SK-N-SH treated with all-trans-retinoic acid at 6 μM for 48 hours (cell line): ENCODE data around the gene CDNF.

Source experiments
- ATAC-seq: fragments of 200-7000 bp; cut with Tn5 transposase; 3 replicates; pipeline ENCODE4 v1.9.1; 2020; ENCODE audit warnings: mild to moderate bottlenecking, moderate library complexity
- ARNTL ChIP-seq: fragments of 450-650 bp; formaldehyde crosslinking; IDR thresholded peaks from 2 replicates; pipeline ENCODE4 v1.5.0; 2020; ENCODE audit warnings: low read depth, mild to moderate bottlenecking, moderate library complexity, borderline replicate concordance
- BACH2 ChIP-seq: fragments of 250-450 bp; sonication (Bioruptor Pico); IDR thresholded peaks from 2 replicates; pipeline ENCODE4 v1.9.0; 2021; ENCODE audit warnings: mild to moderate bottlenecking, borderline replicate concordance
- CSDC2 ChIP-seq: fragments of 250-450 bp; sonication (Bioruptor Pico); IDR thresholded peaks from 2 replicates; pipeline ENCODE4 v1.5.0; 2020; ENCODE audit warnings: mild to moderate bottlenecking, moderate library complexity
- ESRRG ChIP-seq: fragments of 250-450 bp; sonication (Bioruptor Pico); IDR thresholded peaks from 2 replicates; pipeline ENCODE4 v1.6.1; 2021; ENCODE audit warnings: mild to moderate bottlenecking
- GLIS3 ChIP-seq: fragments of 250-450 bp; sonication (Bioruptor Pico); IDR thresholded peaks from 2 replicates; pipeline ENCODE4 v1.5.0; 2020; ENCODE audit warnings: mild to moderate bottlenecking, moderate library complexity
- ISL1 ChIP-seq: fragments of 250-450 bp; sonication (Bioruptor Pico); IDR thresholded peaks from 2 replicates; pipeline ENCODE4 v2.1.2; 2022; ENCODE audit warnings: mild to moderate bottlenecking, moderate library complexity
- PPARA ChIP-seq: fragments of 250-450 bp; sonication (Bioruptor Pico); IDR thresholded peaks from 2 replicates; pipeline ENCODE4 v1.5.0; 2020; ENCODE audit warnings: mild to moderate bottlenecking, borderline replicate concordance
- RARB ChIP-seq: fragments of 250-450 bp; sonication (Bioruptor Pico); IDR thresholded peaks from 2 replicates; pipeline ENCODE4 v1.8.0; 2021; ENCODE audit warnings: mild to moderate bottlenecking, moderate library complexity
- SNAI2 ChIP-seq: fragments of 250-450 bp; sonication (Bioruptor Pico); IDR thresholded peaks from 2 replicates; pipeline ENCODE4 v1.5.0; 2020; ENCODE audit warnings: mild to moderate bottlenecking, moderate library complexity
- TCF4 ChIP-seq: fragments of 250-450 bp; sonication (Bioruptor Pico); IDR thresholded peaks from 2 replicates; pipeline ENCODE4 v1.8.0; 2021; ENCODE audit warnings: mild to moderate bottlenecking, moderate library complexity, borderline replicate concordance
- TOX ChIP-seq: fragments of 250-450 bp; sonication (Bioruptor Pico); IDR thresholded peaks from 2 replicates; pipeline ENCODE4 v1.8.0; 2021; ENCODE audit warnings: mild to moderate bottlenecking, moderate library complexity, borderline replicate concordance
- ZC3H10 ChIP-seq: fragments of 250-450 bp; sonication (Bioruptor Pico); IDR thresholded peaks from 2 replicates; pipeline ENCODE4 v1.5.1; 2021; ENCODE audit warnings: mild to moderate bottlenecking, moderate library complexity
- ZFP3 ChIP-seq: fragments of 250-450 bp; sonication (Bioruptor Pico); IDR thresholded peaks from 2 replicates; pipeline ENCODE4 v1.5.0; 2020; ENCODE audit warnings: mild to moderate bottlenecking, moderate library complexity
- ZNF565 ChIP-seq: fragments of 450-650 bp; formaldehyde crosslinking; conservative IDR thresholded peaks from 2 replicates; pipeline ENCODE4 v1.5.0; 2020; ENCODE audit warnings: low read depth, mild to moderate bottlenecking, moderate library complexity
- ZNF70 ChIP-seq: fragments of 450-650 bp; formaldehyde crosslinking; IDR thresholded peaks from 2 replicates; pipeline ENCODE4 v1.5.0; 2020; ENCODE audit warnings: mild to moderate bottlenecking, moderate library complexity
- ZNF8 ChIP-seq: fragments of 450-650 bp; formaldehyde crosslinking; IDR thresholded peaks from 2 replicates; pipeline ENCODE4 v1.5.0; 2020; ENCODE audit warnings: mild to moderate bottlenecking, moderate library complexity
- TF ChIP-seq, protein P1 (sequence below): fragments of 250-450 bp; sonication (Bioruptor Pico); IDR thresholded peaks from 2 replicates; pipeline ENCODE4 v1.8.0; 2020; ENCODE audit warnings: mild to moderate bottlenecking, moderate library complexity, borderline replicate concordance
- TF ChIP-seq, protein P2 (sequence below): fragments of 250-450 bp; sonication (Bioruptor Pico); IDR thresholded peaks from 2 replicates; pipeline ENCODE4 v1.5.1; 2020; ENCODE audit warnings: low read depth, mild to moderate bottlenecking, moderate library complexity
- TF ChIP-seq, protein P3 (sequence below): fragments of 250-450 bp; sonication (Bioruptor Pico); IDR thresholded peaks from 2 replicates; pipeline ENCODE4 v1.5.0; 2020; ENCODE audit warnings: mild to moderate bottlenecking, moderate library complexity
- TF ChIP-seq, protein P4 (sequence below): fragments of 250-450 bp; sonication (Bioruptor Pico); IDR thresholded peaks from 2 replicates; pipeline ENCODE4 v1.8.0; 2021; ENCODE audit warnings: low read depth, mild to moderate bottlenecking, moderate library complexity, borderline replicate concordance

The CDNF gene

DNA sequence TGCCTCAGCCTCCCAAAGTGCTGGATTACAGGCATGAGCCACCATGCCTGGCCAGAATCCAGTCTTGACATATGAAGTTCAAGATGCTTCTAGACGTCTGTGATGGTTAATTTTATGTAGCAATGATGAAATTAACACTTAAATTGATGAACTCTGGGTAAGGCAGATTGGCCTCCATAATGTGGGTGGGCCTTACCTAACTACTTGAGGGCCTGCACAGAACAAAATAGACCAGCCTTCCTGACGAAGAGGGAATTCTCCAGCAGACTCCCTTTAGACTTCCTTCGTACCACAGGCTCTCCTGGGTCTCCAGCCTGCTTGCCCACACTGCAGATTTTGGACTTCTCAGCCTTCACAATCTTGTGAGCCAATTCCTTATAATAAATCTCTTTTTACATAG lies 4.7 kb downstream of the CDNF start (continued):
- TF ChIP-seq PPARA (CRISPR knock-in tag), result no peak
- TF ChIP-seq, protein P1, sequence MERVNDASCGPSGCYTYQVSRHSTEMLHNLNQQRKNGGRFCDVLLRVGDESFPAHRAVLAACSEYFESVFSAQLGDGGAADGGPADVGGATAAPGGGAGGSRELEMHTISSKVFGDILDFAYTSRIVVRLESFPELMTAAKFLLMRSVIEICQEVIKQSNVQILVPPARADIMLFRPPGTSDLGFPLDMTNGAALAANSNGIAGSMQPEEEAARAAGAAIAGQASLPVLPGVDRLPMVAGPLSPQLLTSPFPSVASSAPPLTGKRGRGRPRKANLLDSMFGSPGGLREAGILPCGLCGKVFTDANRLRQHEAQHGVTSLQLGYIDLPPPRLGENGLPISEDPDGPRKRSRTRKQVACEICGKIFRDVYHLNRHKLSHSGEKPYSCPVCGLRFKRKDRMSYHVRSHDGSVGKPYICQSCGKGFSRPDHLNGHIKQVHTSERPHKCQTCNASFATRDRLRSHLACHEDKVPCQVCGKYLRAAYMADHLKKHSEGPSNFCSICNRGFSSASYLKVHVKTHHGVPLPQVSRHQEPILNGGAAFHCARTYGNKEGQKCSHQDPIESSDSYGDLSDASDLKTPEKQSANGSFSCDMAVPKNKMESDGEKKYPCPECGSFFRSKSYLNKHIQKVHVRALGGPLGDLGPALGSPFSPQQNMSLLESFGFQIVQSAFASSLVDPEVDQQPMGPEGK (CRISPR knock-in tag), result no peak
- TF ChIP-seq ISL1 (CRISPR knock-in tag), result no peak

DNA sequence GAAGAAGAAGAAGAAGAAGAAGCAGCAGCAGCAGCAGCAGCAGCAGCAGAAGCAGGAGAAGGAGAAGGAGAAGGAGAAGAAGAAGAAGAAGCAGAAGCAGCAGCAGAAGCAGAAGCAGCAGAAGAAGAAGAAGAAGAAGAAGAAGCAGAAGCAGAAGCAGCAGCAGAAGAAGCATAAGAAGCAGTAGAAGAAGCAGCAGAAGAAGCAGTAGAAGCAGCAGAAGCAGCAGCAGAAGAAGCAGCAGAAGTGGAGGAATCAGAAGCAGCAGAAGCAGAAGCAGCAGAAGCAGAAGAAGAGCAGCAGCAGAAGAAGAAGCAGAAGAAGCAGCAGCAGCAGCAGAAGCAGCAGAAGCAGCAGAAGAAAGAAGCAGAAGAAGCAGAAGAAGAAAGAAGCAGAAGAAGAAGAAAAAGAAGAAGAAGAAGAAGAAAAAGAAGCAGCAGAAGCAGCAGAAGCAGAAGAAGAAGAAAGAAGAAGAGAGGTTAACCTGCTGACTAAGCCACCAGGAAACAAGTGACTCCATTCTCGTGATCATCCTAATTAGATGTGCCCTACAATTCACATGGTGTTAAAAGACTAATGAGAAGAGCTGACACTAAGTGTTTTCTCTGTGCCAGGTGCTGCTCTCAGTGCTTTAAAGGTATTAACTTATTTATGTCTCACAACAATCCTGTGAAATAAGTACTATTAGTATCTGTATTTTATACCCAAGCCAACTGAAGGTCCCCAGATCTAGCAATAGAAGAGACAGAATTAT lies 11.6 kb downstream of the CDNF start:
- ATAC-seq, result no peak
- no peak for TF ChIP-seq ZNF70 (CRISPR knock-in tag)
- no peak for TF ChIP-seq CSDC2
- TF ChIP-seq ESRRG, result no peak
- TF ChIP-seq TOX (CRISPR knock-in tag), result no peak
- TF ChIP-seq PPARA (CRISPR knock-in tag), result no peak
- no peak for TF ChIP-seq ARNTL
- TF ChIP-seq ZNF8, result no peak
- no peak for TF ChIP-seq SNAI2 (CRISPR knock-in tag)
- TF ChIP-seq GLIS3 (CRISPR knock-in tag), result no peak
- no peak for TF ChIP-seq ZC3H10 (CRISPR knock-in tag)
- TF ChIP-seq, protein P2, sequence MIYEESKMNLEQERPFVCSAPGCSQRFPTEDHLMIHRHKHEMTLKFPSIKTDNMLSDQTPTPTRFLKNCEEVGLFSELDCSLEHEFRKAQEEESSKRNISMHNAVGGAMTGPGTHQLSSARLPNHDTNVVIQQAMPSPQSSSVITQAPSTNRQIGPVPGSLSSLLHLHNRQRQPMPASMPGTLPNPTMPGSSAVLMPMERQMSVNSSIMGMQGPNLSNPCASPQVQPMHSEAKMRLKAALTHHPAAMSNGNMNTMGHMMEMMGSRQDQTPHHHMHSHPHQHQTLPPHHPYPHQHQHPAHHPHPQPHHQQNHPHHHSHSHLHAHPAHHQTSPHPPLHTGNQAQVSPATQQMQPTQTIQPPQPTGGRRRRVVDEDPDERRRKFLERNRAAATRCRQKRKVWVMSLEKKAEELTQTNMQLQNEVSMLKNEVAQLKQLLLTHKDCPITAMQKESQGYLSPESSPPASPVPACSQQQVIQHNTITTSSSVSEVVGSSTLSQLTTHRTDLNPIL (CRISPR knock-in tag), result no peak
- TF ChIP-seq RARB (CRISPR knock-in tag), result no peak
- TF ChIP-seq BACH2 (CRISPR knock-in tag), result no peak
- TF ChIP-seq, protein P3, sequence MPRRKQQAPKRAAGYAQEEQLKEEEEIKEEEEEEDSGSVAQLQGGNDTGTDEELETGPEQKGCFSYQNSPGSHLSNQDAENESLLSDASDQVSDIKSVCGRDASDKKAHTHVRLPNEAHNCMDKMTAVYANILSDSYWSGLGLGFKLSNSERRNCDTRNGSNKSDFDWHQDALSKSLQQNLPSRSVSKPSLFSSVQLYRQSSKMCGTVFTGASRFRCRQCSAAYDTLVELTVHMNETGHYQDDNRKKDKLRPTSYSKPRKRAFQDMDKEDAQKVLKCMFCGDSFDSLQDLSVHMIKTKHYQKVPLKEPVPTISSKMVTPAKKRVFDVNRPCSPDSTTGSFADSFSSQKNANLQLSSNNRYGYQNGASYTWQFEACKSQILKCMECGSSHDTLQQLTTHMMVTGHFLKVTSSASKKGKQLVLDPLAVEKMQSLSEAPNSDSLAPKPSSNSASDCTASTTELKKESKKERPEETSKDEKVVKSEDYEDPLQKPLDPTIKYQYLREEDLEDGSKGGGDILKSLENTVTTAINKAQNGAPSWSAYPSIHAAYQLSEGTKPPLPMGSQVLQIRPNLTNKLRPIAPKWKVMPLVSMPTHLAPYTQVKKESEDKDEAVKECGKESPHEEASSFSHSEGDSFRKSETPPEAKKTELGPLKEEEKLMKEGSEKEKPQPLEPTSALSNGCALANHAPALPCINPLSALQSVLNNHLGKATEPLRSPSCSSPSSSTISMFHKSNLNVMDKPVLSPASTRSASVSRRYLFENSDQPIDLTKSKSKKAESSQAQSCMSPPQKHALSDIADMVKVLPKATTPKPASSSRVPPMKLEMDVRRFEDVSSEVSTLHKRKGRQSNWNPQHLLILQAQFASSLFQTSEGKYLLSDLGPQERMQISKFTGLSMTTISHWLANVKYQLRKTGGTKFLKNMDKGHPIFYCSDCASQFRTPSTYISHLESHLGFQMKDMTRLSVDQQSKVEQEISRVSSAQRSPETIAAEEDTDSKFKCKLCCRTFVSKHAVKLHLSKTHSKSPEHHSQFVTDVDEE (CRISPR knock-in tag), result no peak
- TF ChIP-seq, protein P1 (CRISPR knock-in tag), result no peak
- no peak for TF ChIP-seq TCF4
- TF ChIP-seq, protein P4, sequence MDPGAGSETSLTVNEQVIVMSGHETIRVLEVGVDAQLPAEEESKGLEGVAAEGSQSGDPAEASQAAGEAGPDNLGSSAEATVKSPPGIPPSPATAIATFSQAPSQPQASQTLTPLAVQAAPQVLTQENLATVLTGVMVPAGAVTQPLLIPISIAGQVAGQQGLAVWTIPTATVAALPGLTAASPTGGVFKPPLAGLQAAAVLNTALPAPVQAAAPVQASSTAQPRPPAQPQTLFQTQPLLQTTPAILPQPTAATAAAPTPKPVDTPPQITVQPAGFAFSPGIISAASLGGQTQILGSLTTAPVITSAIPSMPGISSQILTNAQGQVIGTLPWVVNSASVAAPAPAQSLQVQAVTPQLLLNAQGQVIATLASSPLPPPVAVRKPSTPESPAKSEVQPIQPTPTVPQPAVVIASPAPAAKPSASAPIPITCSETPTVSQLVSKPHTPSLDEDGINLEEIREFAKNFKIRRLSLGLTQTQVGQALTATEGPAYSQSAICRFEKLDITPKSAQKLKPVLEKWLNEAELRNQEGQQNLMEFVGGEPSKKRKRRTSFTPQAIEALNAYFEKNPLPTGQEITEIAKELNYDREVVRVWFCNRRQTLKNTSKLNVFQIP (CRISPR knock-in tag), result no peak
- TF ChIP-seq ZFP3 (CRISPR knock-in tag), result no peak
- TF ChIP-seq ZNF565 (CRISPR knock-in tag), result no peak
- TF ChIP-seq, all 23 proteins: peak for 0

DNA sequence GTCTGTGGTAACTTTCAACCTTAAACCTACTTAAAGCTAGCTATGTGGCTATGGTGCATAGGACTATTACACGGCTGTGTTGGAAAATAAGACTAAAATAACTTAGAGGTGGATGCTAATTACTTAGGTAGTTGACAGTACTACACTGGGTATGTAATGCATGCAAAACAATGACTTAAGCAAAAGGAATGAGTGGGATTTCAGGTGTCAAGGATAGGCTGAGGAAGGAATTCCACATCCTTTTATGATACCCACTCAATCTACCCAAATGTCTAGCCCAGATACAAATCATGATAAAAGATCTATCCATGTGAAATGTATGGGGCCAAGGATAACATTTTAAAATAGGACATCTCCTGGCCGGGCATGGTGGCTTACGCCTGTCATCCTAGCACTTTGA lies 13.9 kb downstream of the CDNF start:
- no peak for ATAC-seq
- TF ChIP-seq BACH2 (CRISPR knock-in tag) (no peak), CSDC2 (no peak), GLIS3 (CRISPR knock-in tag) (no peak), TOX (CRISPR knock-in tag) (no peak), ZNF8 (no peak), ZNF70 (CRISPR knock-in tag) (no peak), SNAI2 (CRISPR knock-in tag) (no peak), PPARA (CRISPR knock-in tag) (no peak)
- TF ChIP-seq, protein P2 (CRISPR knock-in tag), result no peak
- TF ChIP-seq, protein P1 (CRISPR knock-in tag), result no peak
- TF ChIP-seq, protein P3 (CRISPR knock-in tag), result no peak
